CD4-positive, alpha-beta T cell (primary cell): ENCODE measurements around the gene ACTRT2. TPM values are rescaled to one million over a fixed set of nuclear protein-coding genes. Genes with fewer than 3 reads are reported as not detected.

Experiments used
- ATAC-seq: fragments of 200-7000 bp; cut with Tn5 transposase; one replicate; pipeline ENCODE4 v1.10.0; 2022; ENCODE audit warnings: mild to moderate bottlenecking; ENCODE audit not compliant: poor library complexity
- CTCF ChIA-PET: fragments of 350-600 bp; sonication (Branson Sonifier 250); formaldehyde crosslinking; loops from one replicate; lab custom pipeline; 2021; ENCODE audit warnings: antibody characterized with exemption, inconsistent platforms; lab: Charles Lee
- POLR2A ChIA-PET: fragments of 350-600 bp; sonication (Branson Sonifier 250); formaldehyde crosslinking; loops from one replicate; lab custom pipeline; 2021; ENCODE audit warnings: antibody characterized with exemption, inconsistent platforms; lab: Charles Lee
- DNase-seq, 14 experiments: peaks; one replicate each; pipeline ENCODE4 v3.0.0-alpha.2; 2013 to 2020; ENCODE audit warnings: mixed read lengths in 2 of 14
- H3K27ac ChIP-seq, 2 donors: one replicate each; pipeline versions ENCODE4 v1.5.1 to v1.7.0; 2013; ENCODE audit warnings: low read length in 2 of 2, low read depth in 1 of 2, mild to moderate bottlenecking in 1 of 2
- H3K27me3 ChIP-seq, 2 experiments: 1 replicate in 1 of 2; 2 replicates in 1 of 2; pipeline versions ENCODE4 v1.6.1 to v1.7.0; 2013; ENCODE audit warnings: low read length in 2 of 2, control low read depth in 1 of 2, mild to moderate bottlenecking in 1 of 2, moderate library complexity in 1 of 2; ENCODE audit not compliant: insufficient read depth in 2 of 2, control insufficient read depth in 1 of 2
- H3K36me3 ChIP-seq: one replicate; pipeline ENCODE4 v1.6.1; 2013; ENCODE audit warnings: low read length, control low read depth; ENCODE audit not compliant: insufficient read depth
- H3K4me1 ChIP-seq: one replicate; pipeline ENCODE4 v1.6.1; 2013; ENCODE audit warnings: low read length, control low read depth; ENCODE audit not compliant: insufficient read depth
- H3K4me3 ChIP-seq: one replicate; pipeline ENCODE4 v1.5.1; 2013; ENCODE audit warnings: mild to moderate bottlenecking, low read length, moderate library complexity
- H3K9me3 ChIP-seq, 2 experiments: 1 replicate in 1 of 2; 2 replicates in 1 of 2; pipeline versions ENCODE4 v1.6.1 to v1.7.0; 2013; ENCODE audit warnings: low read length in 2 of 2, mild to moderate bottlenecking in 2 of 2, control low read depth in 1 of 2, moderate library complexity in 1 of 2; ENCODE audit not compliant: control insufficient read depth in 1 of 2, insufficient read depth in 1 of 2
- H3K27ac Mint-ChIP-seq: one replicate; pipeline ENCODE4 v1.8.0; 2020; ENCODE audit warnings: mixed read lengths
- H3K27me3 Mint-ChIP-seq: one replicate; pipeline ENCODE4 v1.8.0; 2021; ENCODE audit warnings: mixed read lengths
- H3K36me3 Mint-ChIP-seq: one replicate; pipeline ENCODE4 v1.8.0; 2021; ENCODE audit warnings: low read depth, mixed read lengths
- H3K4me1 Mint-ChIP-seq: one replicate; pipeline ENCODE4 v1.8.0; 2021; ENCODE audit warnings: low read depth, mixed read lengths
- H3K4me3 Mint-ChIP-seq: one replicate; pipeline ENCODE4 v1.8.0; 2020; ENCODE audit warnings: mild to moderate bottlenecking, mixed read lengths
- H3K9me3 Mint-ChIP-seq: one replicate; pipeline ENCODE4 v1.8.0; 2020; ENCODE audit warnings: mixed read lengths
- CTCF ChIP-seq: fragments of 200-600 bp; IDR thresholded peaks from one replicate; pipeline ENCODE4 v1.8.0; 2022; ENCODE audit warnings: antibody characterized with exemption, mild to moderate bottlenecking
- intact Hi-C, 2 experiments: fragments of 100-400 bp; cut with DNase I in 1 of 2; cut with micrococcal nuclease in 1 of 2; formaldehyde crosslinking; loops; one replicate each; pipeline versions ENCODE4 v1.15.1 to v1.9.0; 2023 to 2025; cut with DNase I, micrococcal nuclease
- total RNA-seq, 174 experiments: library from RNA in 2 of 174; stranded (reverse) in 2 of 174; gene quantifications; one replicate each; pipeline ENCODE4 v1.2.3 and lab custom pipeline; 2021 to 2026

The ACTRT2 gene
- total RNA-seq, 2 experiments from 2014 or later, result not detected

- Mint-ChIP-seq H3K9me3 (no peaks in the 10 kb centered on the region), H3K4me3 (no peak overlapping the region), H3K4me1 (no peaks in the 10 kb centered on the region), H3K27ac (no peak overlapping the region), H3K36me3 (no peaks in the 10 kb centered on the region), H3K27me3 (no peaks in the 10 kb centered on the region)
- no peak for TF ChIP-seq CTCF
- Histone ChIP-seq H3K4me3 (no peak overlapping the region), H3K27ac (no peak overlapping the region), H3K36me3 (no peaks in the 10 kb centered on the region), H3K4me1 (peaks cover 3% of the 10 kb centered on the region), H3K27me3 (no peaks in the 10 kb centered on the region), H3K9me3 (no peaks in the 10 kb centered on the region)
- no peak for DNase-seq
- ChIA-PET CTCF (no interaction called here), POLR2A (no interaction called here)
- intact Hi-C loops, result no loop called here
- no peak for ATAC-seq
Measured at GRCh38 chr1:2978691-2979190, 42.5 kb upstream of the ACTRT2 start.

GRCh38 chr1:2979191-2980072, 41.8 kb upstream of the ACTRT2 start:
- Histone ChIP-seq H3K9me3 (peaks cover 0 to 4% of the 10 kb centered on the region in 2 experiments), H3K27ac (no peak overlapping the region), H3K4me1 (no peaks in the 10 kb centered on the region), H3K4me3 (no peak overlapping the region), H3K27me3 (no peaks in the 10 kb centered on the region), H3K36me3 (no peaks in the 10 kb centered on the region)
- TF ChIP-seq CTCF, result no peak
- CTCF ChIA-PET, result no interaction called here
- intact Hi-C loops, result no loop called here
- Mint-ChIP-seq H3K36me3 (no peaks in the 10 kb centered on the region), H3K27ac (no peak overlapping the region), H3K4me1 (no peaks in the 10 kb centered on the region), H3K9me3 (no peaks in the 10 kb centered on the region), H3K4me3 (no peak overlapping the region), H3K27me3 (no peaks in the 10 kb centered on the region)
- POLR2A ChIA-PET, result no interaction called here
- ATAC-seq (no peak), DNase-seq (no peak)

- Histone ChIP-seq H3K4me1 (no peaks in the 10 kb centered on the region), H3K9me3 (peaks cover 0 to 4% of the 10 kb centered on the region in 2 experiments), H3K36me3 (no peaks in the 10 kb centered on the region), H3K27me3 (no peaks in the 10 kb centered on the region), H3K4me3 (no peak overlapping the region), H3K27ac (no peak overlapping the region)
- ATAC-seq (no peak), DNase-seq (no peak)
- Mint-ChIP-seq H3K9me3 (no peaks in the 10 kb centered on the region), H3K27me3 (no peaks in the 10 kb centered on the region), H3K4me1 (no peaks in the 10 kb centered on the region), H3K27ac (no peak overlapping the region), H3K4me3 (no peak overlapping the region), H3K36me3 (no peaks in the 10 kb centered on the region)
- no peak for TF ChIP-seq CTCF
- intact Hi-C loops, result no loop called here
- POLR2A ChIA-PET, result no interaction called here
- CTCF ChIA-PET, result no interaction called here
Measured at GRCh38 chr1:2980073-2980791, 41.0 kb upstream of the ACTRT2 start.
